Liver (tissue), 9 donors: ENCODE data around the gene CHKB. TPM values are rescaled to one million over a fixed set of nuclear protein-coding genes. Genes with fewer than 3 reads are reported as not detected.

Experiments
- DNase-seq: peaks from one replicate; pipeline ENCODE4 v3.0.0-alpha.2; 2017; ENCODE audit warnings: low spot score
- H3K27ac ChIP-seq, 2 donors: one replicate each; pipeline ENCODE4 v1.7.0; 2013; ENCODE audit warnings: inconsistent platforms in 2 of 2, low read length in 2 of 2, control low read depth in 1 of 2, low read depth in 1 of 2, mild to moderate bottlenecking in 1 of 2
- H3K27me3 ChIP-seq, 4 donors: one replicate each; pipeline versions ENCODE4 v1.6.1 to v1.7.0; 2013; ENCODE audit warnings: low read length in 3 of 4, inconsistent platforms in 1 of 4, mild to moderate bottlenecking in 1 of 4, moderate library complexity in 1 of 4; ENCODE audit not compliant: control insufficient read depth in 4 of 4, insufficient read depth in 4 of 4
- H3K36me3 ChIP-seq, 4 donors: one replicate each; pipeline versions ENCODE4 v1.6.1 to v1.7.0; 2013; ENCODE audit warnings: low read length in 3 of 4, mild to moderate bottlenecking in 3 of 4, low read depth in 1 of 4, moderate library complexity in 1 of 4; ENCODE audit not compliant: control insufficient read depth in 4 of 4, insufficient read depth in 3 of 4
- H3K4me1 ChIP-seq, 4 donors: one replicate each; pipeline versions ENCODE4 v1.6.1 to v1.7.0; 2013; ENCODE audit warnings: low read length in 3 of 4, mild to moderate bottlenecking in 3 of 4, moderate library complexity in 1 of 4; ENCODE audit not compliant: control insufficient read depth in 4 of 4, insufficient read depth in 4 of 4
- H3K4me3 ChIP-seq, 3 donors: one replicate each; pipeline versions ENCODE4 v1.6.1 to v1.7.0; 2013; ENCODE audit warnings: low read length in 3 of 3, control low read depth in 1 of 3, low read depth in 1 of 3, mild to moderate bottlenecking in 1 of 3
- H3K9ac ChIP-seq, 2 donors: one replicate each; pipeline ENCODE4 v1.7.0; 2013; ENCODE audit warnings: low read length in 2 of 2, mild to moderate bottlenecking in 2 of 2, moderate library complexity in 2 of 2, control low read depth in 1 of 2, low read depth in 1 of 2
- H3K9me3 ChIP-seq, 4 donors: one replicate each; pipeline versions ENCODE4 v1.6.1 to v1.7.0; 2013; ENCODE audit warnings: low read length in 3 of 4; ENCODE audit not compliant: control insufficient read depth in 4 of 4
- EGR1 ChIP-seq, 2 donors: IDR thresholded peaks; 2 replicates each; pipeline ENCODE4 v1.6.1; 2016 to 2018; ENCODE audit warnings: antibody characterized with exemption in 2 of 2, low read depth in 2 of 2
- FOXA1 ChIP-seq: IDR thresholded peaks from 2 replicates; pipeline ENCODE4 v1.6.1; 2016; ENCODE audit warnings: antibody characterized with exemption
- HNF4A ChIP-seq, 2 donors: conservative IDR thresholded peaks; 2 replicates each; pipeline ENCODE4 v1.6.1; 2016; ENCODE audit warnings: antibody characterized with exemption in 2 of 2, mild to moderate bottlenecking in 2 of 2
- HNF4G ChIP-seq: IDR thresholded peaks from 2 replicates; pipeline ENCODE4 v1.6.1; 2016; ENCODE audit warnings: antibody characterized with exemption
- JUND ChIP-seq, 2 donors: IDR thresholded peaks; 2 replicates each; pipeline ENCODE4 v1.6.1; 2016; ENCODE audit warnings: antibody characterized with exemption in 2 of 2
- MAX ChIP-seq: IDR thresholded peaks from 2 replicates; pipeline ENCODE4 v1.6.1; 2016; ENCODE audit warnings: antibody characterized with exemption
- NR2F2 ChIP-seq: IDR thresholded peaks from 2 replicates; pipeline ENCODE4 v1.6.1; 2016; ENCODE audit warnings: antibody characterized with exemption
- RAD21 ChIP-seq, 2 donors: IDR thresholded peaks; 2 replicates each; pipeline ENCODE4 v1.6.1; 2016; ENCODE audit warnings: antibody characterized with exemption in 2 of 2, mild to moderate bottlenecking in 2 of 2
- SP1 ChIP-seq: IDR thresholded peaks from 2 replicates; pipeline ENCODE4 v1.6.1; 2018; ENCODE audit warnings: antibody characterized with exemption, mild to moderate bottlenecking
- TAF1 ChIP-seq: conservative IDR thresholded peaks from 2 replicates; pipeline ENCODE4 v1.6.1; 2016; ENCODE audit warnings: antibody characterized with exemption, mild to moderate bottlenecking
- WGBS: extraction: QIAGEN DNeasy Blood & Tissue Kit; methylation state at CpG from one replicate; pipeline ENCODE4 v1.1.7; 2013; 5-methylcytosine and 5-hydroxymethylcytosine counted together
- polyA plus RNA-seq, 2 donors: library from polyadenylated mRNA; stranded (reverse) in 1 of 2; unstranded in 1 of 2; fragments of 200-250 nt in 1 of 2; fragments of >200 nt in 1 of 2; fragmentation: Nextera tagmentation in 1 of 2; extraction: Ambion mirVana in 1 of 2; gene quantifications; one replicate each; pipeline versions ENCODE4 v1.2.1 to v1.2.3, GENCODE V29; 2013 to 2015
- total RNA-seq, 2 donors: library from RNA; depleted of rRNA; stranded (reverse); fragments of >200 nt; gene quantifications; one replicate each; pipeline ENCODE4 v1.2.3, GENCODE V29; 2014
- TF ChIP-seq, protein P1 (sequence below): IDR thresholded peaks from 2 replicates; pipeline ENCODE4 v1.6.1; 2016; ENCODE audit warnings: antibody characterized with exemption
- TF ChIP-seq, protein P2 (sequence below): fragments of 150-350 bp; IDR thresholded peaks from 2 replicates; pipeline ENCODE4 v1.5.1; 2017; ENCODE audit warnings: improper control_type of control experiment, low read depth, low read length; ENCODE audit not compliant: missing input control
- TF ChIP-seq, protein P3 (sequence below): IDR thresholded peaks from 2 replicates; pipeline ENCODE4 v1.6.1; 2016; ENCODE audit warnings: antibody characterized with exemption, mild to moderate bottlenecking
- donor health status: healthy.
- donor health status: healthy.
- donor health status: healthy.
- donor health status: healthy.
- donor health status: healthy.

CHKB gene
- total and polyA plus RNA-seq, 4 donors, result 17.9 to 24.2 (median 20.6) TPM

GRCh38 chr22:50628543-50629134, 46.0 kb upstream of the CHKB start:
- TF ChIP-seq JUND (IDR thresholded peaks at IDR 0.05), result no peak
- no peak for TF ChIP-seq HNF4A (conservative IDR thresholded peaks at IDR 0.05)
- no peak for TF ChIP-seq RAD21 (IDR thresholded peaks at IDR 0.05)
- TF ChIP-seq SP1, result no peak
- no peak for TF ChIP-seq MAX
- TF ChIP-seq NR2F2, result no peak
- TF ChIP-seq, protein P1, sequence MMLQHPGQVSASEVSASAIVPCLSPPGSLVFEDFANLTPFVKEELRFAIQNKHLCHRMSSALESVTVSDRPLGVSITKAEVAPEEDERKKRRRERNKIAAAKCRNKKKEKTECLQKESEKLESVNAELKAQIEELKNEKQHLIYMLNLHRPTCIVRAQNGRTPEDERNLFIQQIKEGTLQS, result no peak
- TF ChIP-seq EGR1 (IDR thresholded peaks at IDR 0.05; ENCODE audit: low read depth in 2 of 2), result no peak
- Histone ChIP-seq H3K27ac (peak overlapping the region; percentile 25 to 77), H3K4me3 (peak overlapping the region; percentile 64 to 91 (median 88)), H3K36me3 (no peaks in the 10 kb centered on the region), H3K4me1 (peaks cover 6 to 35% (median 14%) of the 10 kb centered on the region in 4 donors), H3K9me3 (no peaks in the 10 kb centered on the region), H3K9ac (peak overlapping the region; percentile 24 to 72), H3K27me3 (no peaks in the 10 kb centered on the region)
- no peak for DNase-seq
- 37% methylated on average over 16 of the region's 16 CpGs for WGBS

DNA sequence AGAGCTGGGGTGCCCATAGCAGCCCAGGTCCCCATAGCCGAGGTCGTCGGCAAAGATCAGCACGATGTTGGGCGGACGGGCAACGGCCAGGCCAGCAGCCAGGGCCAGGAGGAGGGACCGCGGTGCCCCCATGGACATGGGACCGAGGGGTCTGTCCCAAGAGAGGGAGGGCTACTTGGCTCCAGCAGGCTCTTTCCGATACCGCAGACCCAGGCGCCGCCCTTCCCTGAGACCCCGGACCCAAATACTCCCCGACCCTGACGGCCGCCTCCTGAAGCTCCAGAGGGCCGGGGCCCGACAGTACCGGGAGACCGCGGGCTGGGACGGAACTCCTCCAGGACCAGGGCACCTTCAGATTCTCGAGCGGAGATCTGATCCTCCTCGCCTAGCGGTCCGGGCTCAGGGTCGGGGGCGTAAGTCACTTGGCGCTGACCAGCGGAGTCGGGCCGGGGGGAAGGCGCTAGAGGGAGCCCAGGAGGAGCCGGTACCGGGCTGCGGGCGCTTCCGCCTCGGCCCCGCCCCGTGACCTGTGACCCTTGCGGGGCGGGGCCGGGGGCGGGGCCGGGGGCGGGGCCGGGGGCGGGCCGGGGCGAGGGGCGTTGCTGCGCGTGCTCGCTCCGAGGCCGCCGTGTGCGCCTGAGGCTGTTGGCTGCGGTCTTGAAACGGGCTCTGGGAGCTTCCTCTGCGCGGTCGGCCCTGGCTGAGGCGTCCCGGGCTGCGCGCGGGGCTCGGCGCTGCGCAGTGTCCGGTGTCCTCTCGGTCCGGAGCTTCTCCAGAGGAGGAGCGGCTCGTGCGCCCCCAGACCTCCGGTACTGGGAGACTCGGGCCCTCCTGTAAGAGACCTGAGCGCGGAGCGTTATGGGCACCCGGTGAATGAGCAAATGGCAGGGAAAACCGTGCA, 45.2 kb upstream of the CHKB start, which contains the start of gene ARSA:
ARSA (minus strand) TSS at position 511 of the 901 bp plus-strand sequence; CDS start at position 138, 373 bp downstream.
- H3K27ac ChIP-seq, result peak within 1 kb of the TSS; percentile 52 to 77
- peaks cover 6 to 39% (median 15%) of the 10 kb centered on the region in 4 donors for H3K4me1 ChIP-seq
- no peaks in the 10 kb centered on the region for H3K9me3 ChIP-seq
- H3K9ac ChIP-seq, result peak within 1 kb of the TSS; percentile 72 to 80
- WGBS, result 1% methylated on average over 88 of the region's 88 CpGs
- H3K4me3 ChIP-seq, result peak within 1 kb of the TSS; percentile 64 to 91 (median 88)
- TF ChIP-seq TAF1 (peak; percentile 28), HNF4G (no peak), RAD21 (IDR thresholded peaks at IDR 0.05) (peak; percentile 59 to 67), FOXA1 (no peak)
- TF ChIP-seq, protein P2, sequence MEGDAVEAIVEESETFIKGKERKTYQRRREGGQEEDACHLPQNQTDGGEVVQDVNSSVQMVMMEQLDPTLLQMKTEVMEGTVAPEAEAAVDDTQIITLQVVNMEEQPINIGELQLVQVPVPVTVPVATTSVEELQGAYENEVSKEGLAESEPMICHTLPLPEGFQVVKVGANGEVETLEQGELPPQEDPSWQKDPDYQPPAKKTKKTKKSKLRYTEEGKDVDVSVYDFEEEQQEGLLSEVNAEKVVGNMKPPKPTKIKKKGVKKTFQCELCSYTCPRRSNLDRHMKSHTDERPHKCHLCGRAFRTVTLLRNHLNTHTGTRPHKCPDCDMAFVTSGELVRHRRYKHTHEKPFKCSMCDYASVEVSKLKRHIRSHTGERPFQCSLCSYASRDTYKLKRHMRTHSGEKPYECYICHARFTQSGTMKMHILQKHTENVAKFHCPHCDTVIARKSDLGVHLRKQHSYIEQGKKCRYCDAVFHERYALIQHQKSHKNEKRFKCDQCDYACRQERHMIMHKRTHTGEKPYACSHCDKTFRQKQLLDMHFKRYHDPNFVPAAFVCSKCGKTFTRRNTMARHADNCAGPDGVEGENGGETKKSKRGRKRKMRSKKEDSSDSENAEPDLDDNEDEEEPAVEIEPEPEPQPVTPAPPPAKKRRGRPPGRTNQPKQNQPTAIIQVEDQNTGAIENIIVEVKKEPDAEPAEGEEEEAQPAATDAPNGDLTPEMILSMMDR, result peak; percentile 25
- TF ChIP-seq, protein P3, sequence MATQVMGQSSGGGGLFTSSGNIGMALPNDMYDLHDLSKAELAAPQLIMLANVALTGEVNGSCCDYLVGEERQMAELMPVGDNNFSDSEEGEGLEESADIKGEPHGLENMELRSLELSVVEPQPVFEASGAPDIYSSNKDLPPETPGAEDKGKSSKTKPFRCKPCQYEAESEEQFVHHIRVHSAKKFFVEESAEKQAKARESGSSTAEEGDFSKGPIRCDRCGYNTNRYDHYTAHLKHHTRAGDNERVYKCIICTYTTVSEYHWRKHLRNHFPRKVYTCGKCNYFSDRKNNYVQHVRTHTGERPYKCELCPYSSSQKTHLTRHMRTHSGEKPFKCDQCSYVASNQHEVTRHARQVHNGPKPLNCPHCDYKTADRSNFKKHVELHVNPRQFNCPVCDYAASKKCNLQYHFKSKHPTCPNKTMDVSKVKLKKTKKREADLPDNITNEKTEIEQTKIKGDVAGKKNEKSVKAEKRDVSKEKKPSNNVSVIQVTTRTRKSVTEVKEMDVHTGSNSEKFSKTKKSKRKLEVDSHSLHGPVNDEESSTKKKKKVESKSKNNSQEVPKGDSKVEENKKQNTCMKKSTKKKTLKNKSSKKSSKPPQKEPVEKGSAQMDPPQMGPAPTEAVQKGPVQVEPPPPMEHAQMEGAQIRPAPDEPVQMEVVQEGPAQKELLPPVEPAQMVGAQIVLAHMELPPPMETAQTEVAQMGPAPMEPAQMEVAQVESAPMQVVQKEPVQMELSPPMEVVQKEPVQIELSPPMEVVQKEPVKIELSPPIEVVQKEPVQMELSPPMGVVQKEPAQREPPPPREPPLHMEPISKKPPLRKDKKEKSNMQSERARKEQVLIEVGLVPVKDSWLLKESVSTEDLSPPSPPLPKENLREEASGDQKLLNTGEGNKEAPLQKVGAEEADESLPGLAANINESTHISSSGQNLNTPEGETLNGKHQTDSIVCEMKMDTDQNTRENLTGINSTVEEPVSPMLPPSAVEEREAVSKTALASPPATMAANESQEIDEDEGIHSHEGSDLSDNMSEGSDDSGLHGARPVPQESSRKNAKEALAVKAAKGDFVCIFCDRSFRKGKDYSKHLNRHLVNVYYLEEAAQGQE, result peak; percentile 68
- H3K36me3 ChIP-seq, result no peaks in the 10 kb centered on the region
- DNase-seq, result peak; percentile 89
- H3K27me3 ChIP-seq, result no peaks in the 10 kb centered on the region
